ENCODE results near the gene PAOX.

DNA sequence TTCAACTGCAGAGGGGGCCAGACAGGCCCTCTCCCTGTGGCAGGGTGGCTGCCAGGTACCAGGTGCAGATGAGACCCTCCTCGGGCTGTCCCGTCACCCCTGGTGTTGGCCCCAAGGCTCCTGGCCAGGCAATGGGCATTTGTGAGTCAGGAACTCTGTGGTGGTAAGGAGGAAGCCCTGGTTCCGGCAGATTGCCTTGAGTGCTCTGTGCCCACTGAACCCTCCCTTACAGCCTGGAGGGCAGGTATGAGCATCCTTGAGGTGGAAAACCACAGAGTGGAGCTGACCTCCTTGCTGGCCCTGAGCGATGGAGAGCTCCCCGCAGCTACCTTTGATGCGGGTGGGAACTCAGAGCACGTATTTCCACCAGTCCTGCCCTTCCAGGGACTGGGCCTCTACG is 2.0 kb downstream of the PAOX start:
- TF ChIP-seq CTCF (IDR thresholded peaks at IDR 0.05): no peak
- TF ChIP-seq POLR2A (IDR thresholded peaks at IDR 0.05): no peak
